Activated CD8-positive, alpha-beta memory T cell treated with anti-CD3 and anti-CD28 coated beads for 4 hours (primary cell): Measurements from ENCODE around the gene SELENOT.

Experiments
- DNase-seq, 2 donors: peaks; one replicate each; pipeline ENCODE4 v3.0.0-alpha.2; 2020; ENCODE audit warnings: low read depth in 2 of 2

SELENOT gene

GRCh38 chr3:150662410-150663200, 59.5 kb downstream of the SELENOT start:
- DNase-seq, result no peak

- no peak for DNase-seq
These were observed 60.3 kb downstream of the SELENOT start for GRCh38 chr3:150663461-150663860.

- DNase-seq, result no peak
These were observed 63.0 kb downstream of the SELENOT start for GRCh38 chr3:150666167-150666566.

- DNase-seq, result no peak
These were observed 70.8 kb downstream of the SELENOT start for GRCh38 chr3:150673966-150674365.

- no peak for DNase-seq
These were observed 72.5 kb downstream of the SELENOT start for GRCh38 chr3:150675587-150675986.
